RWPE2 (cell line): ENCODE data around the gene PLCXD3.

Source experiments
- ATAC-seq: fragments of 200-7000 bp; cut with Tn5 transposase; 3 replicates; pipeline ENCODE4 v1.9.1; 2021; ENCODE audit warnings: low read depth
- DNase-seq: peaks from one replicate; pipeline ENCODE4 v3.0.0-alpha.2; 2020; ENCODE audit warnings: low spot score
- H3K27ac ChIP-seq: fragments of 450-650 bp; 2 replicates; pipeline ENCODE4 v1.5.1; 2017; ENCODE audit warnings: mild to moderate bottlenecking; ENCODE audit not compliant: poor library complexity, severe bottlenecking
- H3K27me3 ChIP-seq: fragments of 250-450 bp; sonication (Bioruptor Pico); 2 replicates; pipeline ENCODE4 v1.5.1; 2021; ENCODE audit warnings: mild to moderate bottlenecking, moderate library complexity; ENCODE audit not compliant: insufficient read depth, poor library complexity, severe bottlenecking
- H3K36me3 ChIP-seq: fragments of 250-450 bp; sonication (Bioruptor Pico); 2 replicates; pipeline ENCODE4 v1.5.1; 2020; ENCODE audit warnings: low read depth, mild to moderate bottlenecking, moderate library complexity
- H3K4me1 ChIP-seq: fragments of 250-450 bp; sonication (Bioruptor Pico); 2 replicates; pipeline ENCODE4 v1.5.1; 2021; ENCODE audit warnings: mild to moderate bottlenecking, moderate library complexity; ENCODE audit not compliant: insufficient read depth, poor library complexity, severe bottlenecking
- H3K4me3 ChIP-seq: fragments of 250-450 bp; sonication (Bioruptor Pico); 2 replicates; pipeline ENCODE4 v1.5.1; 2021; ENCODE audit warnings: mild to moderate bottlenecking, moderate library complexity; ENCODE audit not compliant: severe bottlenecking
- H3K9me3 ChIP-seq: fragments of 250-450 bp; sonication (Bioruptor Pico); 2 replicates; pipeline ENCODE4 v1.5.1; 2021; ENCODE audit warnings: mild to moderate bottlenecking, moderate library complexity; ENCODE audit not compliant: severe bottlenecking
- TF ChIP-seq, protein P1 (sequence below): fragments of 450-650 bp; IDR thresholded peaks from one replicate; pipeline ENCODE4 v1.5.1; 2017; ENCODE audit warnings: mild to moderate bottlenecking, moderate library complexity; ENCODE audit not compliant: poor library complexity, severe bottlenecking

The PLCXD3 gene

DNA sequence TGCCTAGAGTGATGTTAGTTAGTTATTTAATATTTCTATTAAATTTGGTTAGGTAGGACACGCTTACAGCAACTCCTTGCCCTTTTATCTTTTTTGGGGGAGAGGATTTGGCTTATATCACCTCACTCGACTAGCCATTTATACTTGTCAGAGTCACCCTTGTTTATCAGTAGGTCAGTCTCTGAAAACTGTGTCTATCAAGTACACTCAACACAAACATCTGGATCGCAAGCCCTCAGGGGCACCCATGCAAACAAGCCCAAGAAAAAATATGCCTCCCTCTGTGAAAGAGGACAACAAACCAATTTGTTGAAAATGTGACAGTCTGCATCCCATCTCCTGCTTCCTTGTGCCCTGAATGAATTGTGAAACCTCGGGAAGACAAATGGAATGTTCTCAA is 139.9 kb downstream of the PLCXD3 start:
- no peaks in the 10 kb centered on the region for H3K9me3 ChIP-seq
- H3K36me3 ChIP-seq = no peaks in the 10 kb centered on the region
- no peak overlapping the region for H3K27ac ChIP-seq
- ATAC-seq (no peak), DNase-seq (no peak)
- H3K4me1 ChIP-seq = peaks cover 9% of the 10 kb centered on the region
- no peaks in the 10 kb centered on the region for H3K27me3 ChIP-seq
- H3K4me3 ChIP-seq = no peak overlapping the region
- TF ChIP-seq, protein P1, sequence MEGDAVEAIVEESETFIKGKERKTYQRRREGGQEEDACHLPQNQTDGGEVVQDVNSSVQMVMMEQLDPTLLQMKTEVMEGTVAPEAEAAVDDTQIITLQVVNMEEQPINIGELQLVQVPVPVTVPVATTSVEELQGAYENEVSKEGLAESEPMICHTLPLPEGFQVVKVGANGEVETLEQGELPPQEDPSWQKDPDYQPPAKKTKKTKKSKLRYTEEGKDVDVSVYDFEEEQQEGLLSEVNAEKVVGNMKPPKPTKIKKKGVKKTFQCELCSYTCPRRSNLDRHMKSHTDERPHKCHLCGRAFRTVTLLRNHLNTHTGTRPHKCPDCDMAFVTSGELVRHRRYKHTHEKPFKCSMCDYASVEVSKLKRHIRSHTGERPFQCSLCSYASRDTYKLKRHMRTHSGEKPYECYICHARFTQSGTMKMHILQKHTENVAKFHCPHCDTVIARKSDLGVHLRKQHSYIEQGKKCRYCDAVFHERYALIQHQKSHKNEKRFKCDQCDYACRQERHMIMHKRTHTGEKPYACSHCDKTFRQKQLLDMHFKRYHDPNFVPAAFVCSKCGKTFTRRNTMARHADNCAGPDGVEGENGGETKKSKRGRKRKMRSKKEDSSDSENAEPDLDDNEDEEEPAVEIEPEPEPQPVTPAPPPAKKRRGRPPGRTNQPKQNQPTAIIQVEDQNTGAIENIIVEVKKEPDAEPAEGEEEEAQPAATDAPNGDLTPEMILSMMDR = no peak

- Histone ChIP-seq H3K9me3 (no peaks in the 10 kb centered on the region), H3K36me3 (no peaks in the 10 kb centered on the region), H3K4me1 (peaks cover 9% of the 10 kb centered on the region), H3K27ac (no peak overlapping the region), H3K4me3 (no peak overlapping the region), H3K27me3 (no peaks in the 10 kb centered on the region)
- ATAC-seq (no peak), DNase-seq (no peak)
- TF ChIP-seq, protein P1 = no peak
Observed at GRCh38 chr5:41369799-41370198, 140.6 kb downstream of the PLCXD3 start.

- H3K27me3 ChIP-seq = no peaks in the 10 kb centered on the region
- no peak overlapping the region for H3K4me3 ChIP-seq
- DNase-seq (no peak), ATAC-seq (no peak)
- TF ChIP-seq, protein P1 = no peak
- H3K4me1 ChIP-seq = peaks cover 9% of the 10 kb centered on the region
- H3K36me3 ChIP-seq = no peaks in the 10 kb centered on the region
- H3K9me3 ChIP-seq = no peaks in the 10 kb centered on the region
- H3K27ac ChIP-seq = no peak overlapping the region
Observed at GRCh38 chr5:41368158-41368557, 142.2 kb downstream of the PLCXD3 start.

- Histone ChIP-seq H3K27ac (no peak overlapping the region), H3K4me3 (no peak overlapping the region), H3K4me1 (no peaks in the 10 kb centered on the region), H3K36me3 (no peaks in the 10 kb centered on the region), H3K9me3 (no peaks in the 10 kb centered on the region), H3K27me3 (no peaks in the 10 kb centered on the region)
- ATAC-seq (no peak), DNase-seq (no peak)
- TF ChIP-seq, protein P1 = no peak
Observed at GRCh38 chr5:41365369-41365768, 145.0 kb downstream of the PLCXD3 start.

DNA sequence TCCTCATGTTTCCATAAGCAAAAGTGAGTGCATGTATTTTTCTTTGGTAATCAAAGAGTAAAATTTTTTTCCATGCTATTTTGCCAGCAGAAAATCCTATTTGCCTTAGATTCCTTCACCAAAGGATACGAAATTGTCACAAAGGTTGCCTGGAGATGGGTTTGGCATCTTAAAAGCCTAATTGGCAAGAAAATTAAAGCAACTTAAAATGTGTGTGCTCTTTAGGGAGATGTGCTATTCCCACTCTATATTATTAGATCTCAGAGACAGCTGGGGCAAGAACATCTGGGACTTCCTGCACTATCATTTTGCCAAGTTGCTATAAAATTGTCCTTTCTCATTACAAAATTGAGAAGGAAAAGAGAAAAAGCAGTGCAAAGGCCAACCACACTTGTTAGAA is 146.1 kb downstream of the PLCXD3 start:
- H3K27me3 ChIP-seq = no peaks in the 10 kb centered on the region
- DNase-seq (no peak), ATAC-seq (no peak)
- no peaks in the 10 kb centered on the region for H3K9me3 ChIP-seq
- H3K36me3 ChIP-seq = no peaks in the 10 kb centered on the region
- H3K27ac ChIP-seq = no peak overlapping the region
- H3K4me1 ChIP-seq = no peaks in the 10 kb centered on the region
- no peak overlapping the region for H3K4me3 ChIP-seq
- TF ChIP-seq, protein P1 = no peak
